Osteoblast (primary cell): ENCODE results near the gene CSNK2A3. TPM values are rescaled to one million over a fixed set of nuclear protein-coding genes. Genes with fewer than 3 reads are reported as not detected.

Experiments
- DNase-seq: peaks from one replicate; pipeline ENCODE4 v3.0.0; 2011; ENCODE audit warnings: low spot score, mixed read lengths; ENCODE audit not compliant: insufficient read length; ENCODE audit errors: missing footprints
- H2AFZ ChIP-seq: 2 replicates; pipeline ENCODE4 v1.6.0; 2011; ENCODE audit warnings: mild to moderate bottlenecking, low read length
- H3K27ac ChIP-seq: 2 replicates; pipeline ENCODE4 v1.5.1; 2011; ENCODE audit warnings: mild to moderate bottlenecking, low read depth, low read length, moderate library complexity
- H3K27me3 ChIP-seq: 2 replicates; pipeline ENCODE4 v1.6.0; 2012; ENCODE audit warnings: mild to moderate bottlenecking, control low read depth, inconsistent platforms, low read length, moderate library complexity; ENCODE audit not compliant: insufficient read depth
- H3K36me3 ChIP-seq: 2 replicates; pipeline ENCODE4 v1.5.1; 2011; ENCODE audit warnings: mild to moderate bottlenecking, low read length, control low read depth, moderate library complexity; ENCODE audit not compliant: insufficient read depth
- H3K4me1 ChIP-seq: 2 replicates; pipeline ENCODE4 v1.5.1; 2011; ENCODE audit warnings: mild to moderate bottlenecking, low read length, control low read depth, moderate library complexity; ENCODE audit not compliant: insufficient read depth
- H3K4me2 ChIP-seq: 2 replicates; pipeline ENCODE4 v1.6.0; 2011; ENCODE audit warnings: mild to moderate bottlenecking, low read length; ENCODE audit not compliant: insufficient read depth
- H3K4me3 ChIP-seq: fragments of 200-600 bp; sonication (generic); 3 replicates; pipeline ENCODE4 v1.5.1; 2012; ENCODE audit warnings: mild to moderate bottlenecking, low read length, inconsistent platforms; ENCODE audit not compliant: insufficient read depth
- H3K79me2 ChIP-seq: 2 replicates; pipeline ENCODE4 v1.6.0; 2012; ENCODE audit warnings: mild to moderate bottlenecking, low read length, control low read depth, inconsistent platforms; ENCODE audit not compliant: insufficient read depth
- H3K9me3 ChIP-seq: 2 replicates; pipeline ENCODE4 v1.5.1; 2011; ENCODE audit warnings: low read depth, low read length, control low read depth
- H4K20me1 ChIP-seq: 2 replicates; pipeline ENCODE4 v1.6.0; 2012; ENCODE audit warnings: mild to moderate bottlenecking, low read length, control low read depth; ENCODE audit not compliant: insufficient read depth
- CTCF ChIP-seq: IDR thresholded peaks from 2 replicates; pipeline ENCODE4 v1.5.1; 2011; ENCODE audit warnings: mild to moderate bottlenecking, low read depth, low read length, moderate library complexity; ENCODE audit errors: extremely low read depth
- total RNA-seq: library from RNA; depleted of rRNA; stranded (reverse); fragments of >200 nt; gene quantifications from 2 replicates; pipeline ENCODE4 v1.2.3, GENCODE V29; 2012

CSNK2A3 gene
- total RNA-seq, 1 donor, result 2.2 TPM

- Histone ChIP-seq H2AFZ (no peak overlapping the region), H3K4me1 (no peaks in the 10 kb centered on the region), H3K27ac (no peak overlapping the region), H3K4me3 (no peak overlapping the region), H3K27me3 (peaks cover 4% of the 10 kb centered on the region), H3K4me2 (no peak overlapping the region), H3K79me2 (no peaks in the 10 kb centered on the region), H3K9me3 (no peaks in the 10 kb centered on the region), H3K36me3 (no peaks in the 10 kb centered on the region), H4K20me1 (no peaks in the 10 kb centered on the region)
- no peak for TF ChIP-seq CTCF
- no peak for DNase-seq
Measured at GRCh38 chr11:11338304-11338703, 14.7 kb downstream of the CSNK2A3 start.

- Histone ChIP-seq H3K4me2 (no peak overlapping the region), H2AFZ (no peak overlapping the region), H3K4me3 (no peak overlapping the region), H3K27ac (no peak overlapping the region), H3K79me2 (no peaks in the 10 kb centered on the region), H3K4me1 (no peaks in the 10 kb centered on the region), H3K9me3 (no peaks in the 10 kb centered on the region), H4K20me1 (no peaks in the 10 kb centered on the region), H3K36me3 (no peaks in the 10 kb centered on the region), H3K27me3 (no peaks in the 10 kb centered on the region)
- TF ChIP-seq CTCF, result no peak
- DNase-seq, result no peak
Measured at GRCh38 chr11:11336664-11337063, 16.4 kb downstream of the CSNK2A3 start.

GRCh38 chr11:11335043-11335442, 18.0 kb downstream of the CSNK2A3 start:
- H3K4me1 ChIP-seq, result no peaks in the 10 kb centered on the region
- H4K20me1 ChIP-seq, result no peaks in the 10 kb centered on the region
- no peak for TF ChIP-seq CTCF
- no peak overlapping the region for H3K4me2 ChIP-seq
- no peaks in the 10 kb centered on the region for H3K79me2 ChIP-seq
- H3K27me3 ChIP-seq, result no peaks in the 10 kb centered on the region
- no peaks in the 10 kb centered on the region for H3K9me3 ChIP-seq
- DNase-seq, result no peak
- H3K4me3 ChIP-seq, result no peak overlapping the region
- no peaks in the 10 kb centered on the region for H3K36me3 ChIP-seq
- no peak overlapping the region for H3K27ac ChIP-seq
- no peak overlapping the region for H2AFZ ChIP-seq

GRCh38 chr11:11334607-11335006, 18.4 kb downstream of the CSNK2A3 start:
- no peak overlapping the region for H2AFZ ChIP-seq
- H3K79me2 ChIP-seq, result no peaks in the 10 kb centered on the region
- TF ChIP-seq CTCF, result no peak
- no peaks in the 10 kb centered on the region for H3K9me3 ChIP-seq
- H3K4me2 ChIP-seq, result no peak overlapping the region
- DNase-seq, result no peak
- H4K20me1 ChIP-seq, result no peaks in the 10 kb centered on the region
- H3K4me3 ChIP-seq, result no peak overlapping the region
- H3K36me3 ChIP-seq, result no peaks in the 10 kb centered on the region
- H3K4me1 ChIP-seq, result no peaks in the 10 kb centered on the region
- no peaks in the 10 kb centered on the region for H3K27me3 ChIP-seq
- no peak overlapping the region for H3K27ac ChIP-seq
